ENCODE results near the gene GLDC.

DNA sequence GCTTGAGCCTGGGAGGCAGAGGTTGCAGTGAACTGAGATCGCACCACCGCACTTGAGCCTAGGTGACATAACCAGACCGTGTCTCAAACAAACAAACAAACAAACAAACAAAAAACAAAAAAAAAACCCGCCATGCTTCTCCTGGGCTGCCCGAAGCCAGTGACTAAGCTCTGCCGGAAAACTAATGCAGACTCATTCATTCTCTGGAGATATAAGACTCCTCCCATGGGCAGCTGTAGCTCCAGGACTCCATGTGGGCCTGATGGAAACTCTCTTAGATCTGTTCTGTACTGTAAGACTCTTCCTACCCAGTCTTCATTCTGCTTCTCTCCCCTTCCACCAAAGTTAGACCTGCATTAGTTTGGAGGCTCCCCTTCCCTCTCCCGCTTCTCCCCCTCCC, 11.1 kb downstream of the GLDC start:
- TF ChIP-seq, protein P1, sequence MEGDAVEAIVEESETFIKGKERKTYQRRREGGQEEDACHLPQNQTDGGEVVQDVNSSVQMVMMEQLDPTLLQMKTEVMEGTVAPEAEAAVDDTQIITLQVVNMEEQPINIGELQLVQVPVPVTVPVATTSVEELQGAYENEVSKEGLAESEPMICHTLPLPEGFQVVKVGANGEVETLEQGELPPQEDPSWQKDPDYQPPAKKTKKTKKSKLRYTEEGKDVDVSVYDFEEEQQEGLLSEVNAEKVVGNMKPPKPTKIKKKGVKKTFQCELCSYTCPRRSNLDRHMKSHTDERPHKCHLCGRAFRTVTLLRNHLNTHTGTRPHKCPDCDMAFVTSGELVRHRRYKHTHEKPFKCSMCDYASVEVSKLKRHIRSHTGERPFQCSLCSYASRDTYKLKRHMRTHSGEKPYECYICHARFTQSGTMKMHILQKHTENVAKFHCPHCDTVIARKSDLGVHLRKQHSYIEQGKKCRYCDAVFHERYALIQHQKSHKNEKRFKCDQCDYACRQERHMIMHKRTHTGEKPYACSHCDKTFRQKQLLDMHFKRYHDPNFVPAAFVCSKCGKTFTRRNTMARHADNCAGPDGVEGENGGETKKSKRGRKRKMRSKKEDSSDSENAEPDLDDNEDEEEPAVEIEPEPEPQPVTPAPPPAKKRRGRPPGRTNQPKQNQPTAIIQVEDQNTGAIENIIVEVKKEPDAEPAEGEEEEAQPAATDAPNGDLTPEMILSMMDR (conservative IDR thresholded peaks at IDR 0.05; ENCODE audit: low read length) = no peak
- TF ChIP-seq EZH2phosphoT487 (IDR thresholded peaks at IDR 0.05; ENCODE audit: borderline replicate concordance, low read depth, low read length) = no peak

Measured in OCI-LY7 (cell line).